Gastrocnemius medialis (tissue), 4 donors: Measurements from ENCODE around the gene SLC4A3.

Source experiments
- CTCF ChIP-seq, 5 experiments: fragments of 450-650 bp in 3 of 5; fragments of 200-600 bp in 2 of 5; sonication (generic) in 2 of 5; IDR thresholded peaks in 4 of 5; conservative IDR thresholded peaks in 1 of 5; 1 replicate in 4 of 5; 2 replicates in 1 of 5; pipeline ENCODE4 v1.5.1; 2016 to 2019; ENCODE audit warnings: antibody characterized with exemption in 5 of 5, mild to moderate bottlenecking in 3 of 5, moderate library complexity in 3 of 5
- POLR2A ChIP-seq, 2 donors: fragments of 450-650 bp; IDR thresholded peaks; one replicate each; pipeline ENCODE4 v1.6.1; 2017; ENCODE audit warnings: antibody characterized with exemption in 2 of 2, mild to moderate bottlenecking in 2 of 2, moderate library complexity in 2 of 2

DNA sequence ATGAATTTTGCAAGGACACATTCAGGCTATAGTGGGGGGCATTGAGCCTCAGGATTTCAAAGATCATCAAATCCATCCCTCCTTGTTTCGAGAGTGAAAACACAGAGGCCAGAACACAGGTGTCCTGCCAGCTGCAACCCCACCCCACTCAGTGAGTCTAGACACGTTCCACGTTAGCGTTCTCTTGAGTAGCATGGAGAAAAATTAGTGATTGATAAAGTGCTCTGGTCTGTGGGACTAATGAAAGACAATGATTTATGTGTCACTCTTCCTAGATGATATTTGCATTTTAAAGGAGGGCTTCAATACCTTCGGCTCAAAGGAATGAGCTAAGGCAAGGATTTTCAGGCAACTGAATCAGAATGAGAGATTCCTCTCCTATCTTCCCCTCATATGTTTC, 43.8 kb downstream of the SLC4A3 start:
- TF ChIP-seq CTCF (IDR thresholded peaks at IDR 0.05 in 4 of 5, conservative IDR thresholded peaks at IDR 0.05 in 1 of 5) (no peak), POLR2A (IDR thresholded peaks at IDR 0.05) (no peak)
